Spleen (tissue), 7 donors: ENCODE measurements around the gene ITPA.

Source experiments
- CTCF ChIP-seq, 11 experiments: fragments of 200-600 bp in 7 of 11; fragments of 450-650 bp in 4 of 11; sonication (generic) in 4 of 11; IDR thresholded peaks in 8 of 11; conservative IDR thresholded peaks in 3 of 11; 1 replicate in 7 of 11; 2 replicates in 4 of 11; pipeline versions ENCODE4 v1.4.0 to v1.8.0; 2016 to 2021; ENCODE audit warnings: antibody characterized with exemption in 11 of 11, inconsistent platforms in 4 of 11, mild to moderate bottlenecking in 1 of 11
- POLR2A ChIP-seq, 3 donors: fragments of 450-650 bp; IDR thresholded peaks; one replicate each; pipeline ENCODE4 v1.5.1; 2017; ENCODE audit warnings: antibody characterized with exemption in 3 of 3, mild to moderate bottlenecking in 1 of 3
- POLR2AphosphoS5 ChIP-seq, 3 donors: sonication (generic); formaldehyde crosslinking; IDR thresholded peaks; one replicate each; pipeline ENCODE4 v1.5.1; 2017; ENCODE audit warnings: antibody characterized with exemption in 3 of 3
- donor health status: DM: no; HTN: no; CAD: no; lungs with moderate emphysema.
- donor health status: DM: no; HTN: no; CAD: no.
- donor health status: DM: no; HTN: no; CAD: no.

GRCh38 chr20:3164043-3164762 is 45.1 kb upstream of the ITPA start:
- TF ChIP-seq CTCF (IDR thresholded peaks at IDR 0.05 in 8 of 11, conservative IDR thresholded peaks at IDR 0.05 in 3 of 11) (no peak), POLR2A (IDR thresholded peaks at IDR 0.05) (no peak), POLR2AphosphoS5 (IDR thresholded peaks at IDR 0.05) (no peak)
